NCI-H2029 (cell line): ENCODE measurements around the gene PHLDB1.
"Not testable (repeated sequence)": the region's sequence is repeated elsewhere in the genome, so short reads cannot be mapped to it uniquely, and the experiment has no call there.

Experiments
- DNase-seq: peaks from one replicate; lab custom pipeline; 2025; lab: John Stamatoyannopoulos, UW

Gene PHLDB1

DNA sequence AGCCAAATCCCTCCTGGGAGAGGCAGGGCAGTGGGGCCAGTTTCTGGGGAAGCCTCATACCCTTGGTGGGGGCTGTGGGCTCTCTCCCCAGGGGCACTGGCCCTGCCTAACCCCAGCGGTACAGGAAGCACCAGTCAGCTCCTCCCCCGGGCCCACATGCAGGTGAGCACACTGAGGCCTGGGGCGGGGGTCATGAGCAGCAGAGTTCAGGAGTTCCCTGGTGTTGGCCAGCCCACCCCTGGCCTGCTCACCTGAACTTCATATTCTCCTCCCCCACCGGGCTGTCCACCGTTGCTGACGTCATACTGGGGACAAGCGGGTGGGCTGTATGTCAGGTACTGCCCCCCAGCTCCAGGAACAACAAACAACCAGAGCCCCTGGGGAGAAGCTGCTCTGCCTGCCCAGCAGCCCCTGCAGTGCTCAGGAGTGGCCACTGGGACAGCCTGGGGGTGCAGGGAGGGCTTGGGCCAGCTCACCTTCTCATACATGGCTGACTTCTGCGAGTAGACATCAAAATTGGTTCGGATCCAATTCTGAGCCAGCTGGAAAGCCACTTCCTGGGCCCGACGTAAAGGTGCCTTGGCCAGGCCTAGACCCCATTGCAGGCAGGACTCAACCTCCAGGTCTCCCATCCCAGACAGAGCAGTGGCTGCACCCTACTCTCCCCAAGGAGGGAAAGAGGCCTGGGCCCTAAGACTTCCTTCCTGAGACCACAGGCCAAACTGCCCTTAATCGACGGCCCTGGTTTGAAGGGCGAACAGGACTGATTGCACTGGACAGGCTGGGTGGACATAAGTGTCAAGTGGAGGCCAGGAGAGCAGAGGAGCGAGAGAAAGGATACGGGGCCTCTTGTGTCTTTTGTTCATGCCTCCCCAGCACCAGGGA, 51.3 kb downstream of the PHLDB1 start:
- no peak for DNase-seq

DNA sequence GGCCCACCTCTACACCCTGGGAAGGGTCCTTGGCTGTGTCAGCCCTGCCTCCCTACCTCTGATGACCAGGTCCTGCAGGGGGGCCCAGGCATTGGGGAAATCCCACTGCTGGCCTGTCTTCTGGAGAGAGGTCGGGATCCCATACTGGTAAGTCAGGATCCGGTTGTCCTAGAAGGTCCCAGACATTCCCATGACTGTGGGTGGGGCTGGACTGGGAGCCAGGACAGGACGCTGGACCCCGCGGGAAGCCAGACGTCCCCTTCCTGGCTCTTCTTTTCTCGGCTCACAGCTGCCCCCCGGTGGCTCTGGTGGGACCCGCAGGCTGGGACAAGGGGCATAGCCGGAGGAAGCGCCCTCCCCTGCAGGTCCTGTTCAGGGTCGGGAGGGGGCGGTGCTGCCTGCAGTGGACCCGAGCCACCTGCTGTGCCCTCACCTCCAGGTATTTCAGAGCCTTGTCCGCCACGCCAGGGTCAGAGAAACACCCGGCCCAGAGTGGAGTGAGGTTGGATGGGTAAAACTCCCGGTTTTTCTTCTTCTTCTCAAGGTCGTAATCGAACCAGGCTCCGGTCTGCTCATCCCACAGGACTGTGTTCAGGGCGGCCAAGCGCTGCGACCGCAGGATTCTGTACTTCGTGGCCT, 52.0 kb downstream of the PHLDB1 start:
- peak; percentile 78 for DNase-seq

DNA sequence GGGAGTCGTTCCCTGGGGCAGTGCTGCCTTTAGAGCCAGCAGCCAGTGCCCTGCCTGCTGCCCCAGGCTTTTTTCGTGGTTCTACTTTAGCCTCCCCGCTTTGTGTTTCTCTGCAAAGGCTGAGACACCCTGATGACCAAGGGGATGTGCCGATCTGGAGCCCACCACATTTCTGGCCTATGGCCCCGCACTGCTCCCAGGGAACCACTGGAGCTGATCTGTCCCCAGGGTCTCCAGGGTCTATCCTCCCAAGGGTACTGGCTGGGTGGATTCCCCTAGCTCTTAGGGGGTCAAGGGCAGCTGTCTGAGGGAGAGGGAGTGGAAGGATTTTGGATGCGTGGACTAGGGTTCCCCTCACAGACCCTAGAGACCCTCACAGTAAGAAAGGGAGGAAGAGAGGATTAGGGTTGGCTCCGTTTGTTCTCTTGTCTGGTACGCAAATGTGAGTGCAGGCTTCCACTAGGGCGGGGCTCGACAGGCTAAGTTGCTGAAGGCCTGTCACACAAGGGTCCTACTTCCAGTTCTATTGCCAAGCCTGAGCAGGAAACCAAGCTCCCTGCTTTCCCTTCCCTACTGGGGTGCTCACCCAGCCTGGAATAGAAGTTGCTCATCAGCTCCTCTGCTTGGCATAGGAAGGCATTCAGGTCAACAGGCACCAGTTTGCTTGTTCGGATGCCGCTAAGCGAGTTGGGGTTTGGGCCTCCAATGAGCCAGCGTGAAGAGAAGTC, 52.7 kb downstream of the PHLDB1 start:
- no peak for DNase-seq

DNA sequence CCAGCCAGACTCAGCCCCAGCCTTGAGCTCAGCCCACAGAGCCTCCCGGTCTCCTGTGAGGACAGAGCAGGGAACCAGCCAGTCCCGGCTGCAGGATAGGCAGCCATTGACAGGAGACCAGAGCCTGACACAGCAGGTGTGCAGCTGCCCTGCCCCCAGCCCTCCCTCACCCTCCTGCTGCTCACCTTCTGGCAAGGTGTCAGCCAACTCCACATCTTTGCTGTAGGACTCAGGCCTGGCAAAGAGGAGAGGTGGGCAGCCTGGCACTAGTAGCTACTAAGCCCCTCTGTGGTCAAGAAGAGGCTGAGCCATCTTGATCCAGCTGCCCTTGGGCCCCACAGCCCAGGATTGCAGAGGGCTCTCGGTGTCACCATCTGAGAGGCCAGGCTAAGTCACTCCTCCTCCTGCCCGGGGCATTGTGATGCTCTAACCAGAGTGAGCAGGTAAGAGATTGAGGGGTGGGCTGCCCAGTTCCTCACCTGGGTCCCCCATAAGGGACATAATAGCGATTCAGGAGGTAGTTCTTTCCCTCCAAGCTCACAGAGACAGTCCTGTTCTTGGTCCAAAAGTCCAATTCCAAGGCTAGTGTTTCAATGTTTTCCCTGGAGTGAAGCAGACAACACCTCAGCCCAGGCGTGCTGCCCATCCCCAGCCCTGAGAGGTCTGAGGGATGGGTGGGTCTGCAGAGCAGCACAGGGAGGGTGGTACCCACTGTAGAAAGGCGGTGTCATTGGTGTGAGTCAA, 53.4 kb downstream of the PHLDB1 start:
- DNase-seq = peak; percentile 36

DNA sequence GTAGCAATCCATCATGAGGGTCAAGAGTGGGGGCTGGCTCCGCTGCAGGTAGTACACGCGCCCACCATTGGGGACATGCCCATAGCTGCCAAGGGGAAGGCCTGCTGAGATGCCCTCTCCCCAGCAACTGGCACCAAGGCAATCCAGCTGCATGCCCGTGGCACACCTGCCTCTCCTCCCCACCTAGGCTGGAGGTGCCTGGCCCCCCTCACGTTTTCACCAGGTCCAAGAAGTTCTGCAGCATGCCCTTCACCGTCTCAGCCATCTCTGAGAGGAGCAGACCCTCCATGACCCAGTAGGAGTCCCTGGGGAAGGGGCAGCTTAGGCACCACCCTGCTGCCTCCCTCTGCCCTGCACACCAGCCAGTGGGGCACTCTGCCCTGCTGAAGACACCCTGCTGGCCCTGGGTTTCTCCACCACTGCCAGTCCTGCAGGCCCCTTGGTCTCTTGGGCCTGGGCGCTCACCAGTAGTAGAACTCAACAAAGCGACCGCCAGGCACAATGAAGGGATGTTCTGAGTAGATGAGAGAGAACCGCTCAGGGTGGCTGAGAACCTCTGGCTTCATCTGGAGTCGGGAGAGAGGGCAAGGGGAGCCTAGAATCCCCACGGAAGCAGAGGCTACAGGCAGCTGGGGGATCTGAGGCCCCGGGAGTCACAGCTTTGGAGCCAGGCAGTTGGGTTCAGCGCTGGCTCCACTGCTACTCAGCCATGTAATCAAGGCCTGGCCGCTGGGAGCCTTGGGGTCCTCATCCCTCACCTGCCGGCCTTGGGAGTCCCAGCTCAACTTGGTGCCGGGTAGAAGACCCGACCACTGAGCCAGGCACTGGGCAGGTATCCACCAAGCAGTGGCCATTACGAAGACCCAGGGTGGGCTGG, 54.2 kb downstream of the PHLDB1 start:
- DNase-seq = no peak

DNA sequence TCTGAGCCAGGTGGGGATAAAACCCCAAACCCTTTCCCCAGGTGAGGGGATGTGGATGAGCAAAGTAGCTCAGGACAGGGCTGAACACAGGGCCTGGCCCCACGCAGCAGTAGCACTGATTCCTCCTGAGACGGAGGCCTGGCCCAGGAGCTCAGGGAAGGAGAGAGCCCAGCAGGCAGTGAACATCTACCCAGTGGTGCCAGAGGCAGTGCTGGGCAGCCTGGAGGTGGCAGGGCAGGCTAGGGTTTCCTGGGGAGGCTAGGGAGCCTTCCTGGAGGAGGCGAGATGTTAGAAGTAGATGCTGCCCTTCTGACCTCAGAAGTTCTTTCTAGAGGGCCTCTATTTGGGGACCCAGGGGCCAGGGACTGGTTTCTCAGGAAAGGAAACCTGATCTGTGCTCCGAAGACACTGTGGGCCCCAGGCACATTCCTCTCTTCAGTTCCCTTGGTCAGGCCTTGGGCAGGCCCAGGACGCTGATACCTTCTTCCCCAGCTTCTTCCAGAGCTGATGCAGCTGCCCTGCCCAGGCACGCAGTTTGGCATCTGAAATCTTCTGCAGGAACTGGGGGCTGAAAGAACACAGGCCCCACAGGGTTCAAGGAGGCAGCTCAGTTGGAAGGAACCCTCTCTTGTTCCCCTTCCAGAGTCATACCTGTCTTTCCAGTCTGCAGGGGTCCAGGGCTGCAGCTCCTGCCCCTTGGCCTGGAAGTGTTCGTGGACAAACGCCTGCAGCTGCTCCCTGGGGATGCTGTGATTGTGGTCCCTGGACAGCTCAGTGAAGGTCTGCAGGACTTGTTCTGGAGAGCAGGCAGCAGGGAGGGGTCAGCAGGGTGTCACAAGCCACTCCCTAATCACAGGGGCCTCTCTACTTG, 55.2 kb downstream of the PHLDB1 start:
- no peak for DNase-seq

DNA sequence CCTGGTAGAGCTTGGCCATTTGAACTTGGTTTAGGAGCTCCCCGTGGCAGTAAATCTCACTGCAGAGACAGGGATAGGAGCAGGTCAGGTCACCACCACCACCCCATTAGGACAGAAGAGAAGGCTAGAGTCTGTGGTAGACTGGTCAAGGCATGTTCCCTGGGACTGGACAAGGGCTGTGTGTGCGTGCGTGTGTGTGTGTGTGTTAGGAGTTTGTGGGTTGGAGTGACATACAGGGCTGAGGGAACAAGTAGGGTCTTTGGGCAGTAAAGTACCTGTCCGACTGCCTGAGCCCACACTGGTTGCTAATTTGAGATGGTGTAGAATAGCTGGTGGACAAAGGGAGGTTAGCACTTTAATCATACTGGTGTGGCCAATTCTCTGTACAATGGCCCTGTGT, 56.0 kb downstream of the PHLDB1 start:
- DNase-seq = no peak

DNA sequence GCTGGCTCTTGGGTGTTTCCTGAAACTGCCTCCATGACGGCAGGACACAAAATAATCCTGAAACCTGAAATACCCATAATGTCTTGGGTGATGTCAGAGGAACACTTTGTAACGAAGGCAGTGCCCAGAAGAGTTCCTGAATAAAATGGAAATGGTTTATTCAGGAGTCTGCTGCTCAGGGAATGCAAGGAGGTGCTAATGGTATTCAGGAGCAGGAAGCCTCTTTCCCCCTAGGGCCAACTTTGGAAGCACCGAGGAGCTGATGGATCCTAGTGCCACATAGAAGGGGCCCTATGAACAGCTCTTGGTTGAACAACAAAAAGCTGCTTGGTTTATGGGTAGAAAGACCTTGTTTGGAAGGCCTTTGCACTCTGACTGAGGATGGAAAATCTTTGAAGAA, 56.5 kb downstream of the PHLDB1 start:
- no peak for DNase-seq

DNA sequence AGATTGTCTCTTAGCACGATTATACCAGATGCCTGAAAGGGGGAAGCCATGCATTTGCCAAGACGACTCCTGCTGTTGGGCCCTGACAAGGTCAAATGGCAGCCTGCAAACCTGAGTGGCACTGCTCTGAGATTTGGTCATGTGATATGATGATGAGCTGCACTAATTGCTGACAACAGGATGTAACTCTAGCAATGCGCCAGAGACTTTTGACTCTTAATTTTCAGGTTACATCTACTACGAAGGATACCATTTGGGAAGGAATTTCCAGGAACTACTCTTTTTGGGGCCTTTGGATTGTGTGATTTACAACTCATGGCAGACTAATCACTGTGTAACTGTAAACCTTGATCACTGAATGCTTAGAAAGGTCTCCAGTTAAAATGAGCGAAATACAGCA, 59.0 kb downstream of the PHLDB1 start:
- DNase-seq = no peak

DNA sequence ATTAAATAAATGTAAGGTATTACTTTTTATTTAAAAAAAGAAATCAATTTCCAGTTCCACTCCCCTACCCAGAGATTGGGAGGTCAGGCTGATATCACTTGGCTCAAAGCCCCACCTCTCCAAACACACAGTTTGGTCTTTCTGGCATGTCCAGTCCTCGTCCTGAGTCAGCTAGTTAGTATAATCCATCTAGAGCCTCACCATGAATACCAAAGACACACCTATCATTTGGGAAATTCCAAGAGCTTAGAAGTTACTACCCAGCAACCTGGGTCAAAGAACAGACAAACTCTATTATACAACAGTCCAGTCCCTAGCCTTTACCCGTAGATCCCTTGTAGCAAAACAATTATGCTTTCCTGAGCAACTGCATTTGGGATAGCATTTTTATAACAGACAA, 62.6 kb downstream of the PHLDB1 start:
- DNase-seq = no peak

DNA sequence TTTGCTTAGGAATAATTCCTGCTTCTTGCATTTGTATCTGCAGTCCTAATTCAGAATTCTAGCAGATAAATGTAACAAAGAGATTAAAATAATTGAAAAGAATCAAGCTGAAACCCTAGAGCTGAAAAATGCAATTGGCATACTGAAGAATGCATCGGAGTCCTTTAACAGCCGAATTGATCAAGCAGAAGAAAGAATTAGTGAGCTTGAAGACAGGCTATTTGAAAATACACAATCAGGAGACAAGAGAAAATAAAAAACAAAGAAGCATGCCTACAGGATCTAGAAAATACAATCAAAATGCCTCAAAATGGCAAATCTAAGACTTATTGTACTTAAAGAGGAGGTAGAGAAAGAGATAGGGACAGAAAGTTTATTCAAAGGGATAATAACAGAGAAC, 63.8 kb downstream of the PHLDB1 start:
- DNase-seq = no peak

DNA sequence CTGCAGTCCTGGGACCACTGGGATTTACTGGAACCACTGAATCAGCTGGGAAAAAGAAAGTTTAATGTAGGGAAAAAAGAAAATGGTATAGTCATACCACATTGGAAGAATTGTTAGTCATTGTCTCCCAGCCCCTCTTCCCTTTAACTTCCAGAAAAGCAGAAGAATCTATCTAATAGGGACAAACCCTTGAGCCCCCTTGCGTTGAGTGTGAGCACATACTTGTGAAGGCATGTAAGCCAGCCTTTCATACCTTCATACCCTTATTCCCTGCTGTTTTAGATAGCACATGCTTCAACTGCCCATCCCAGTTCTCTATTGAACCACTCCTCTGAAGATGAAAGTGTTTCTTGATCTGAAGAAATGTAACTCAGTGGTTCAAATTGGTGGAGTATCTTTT, 65.4 kb downstream of the PHLDB1 start:
- no peak for DNase-seq

DNA sequence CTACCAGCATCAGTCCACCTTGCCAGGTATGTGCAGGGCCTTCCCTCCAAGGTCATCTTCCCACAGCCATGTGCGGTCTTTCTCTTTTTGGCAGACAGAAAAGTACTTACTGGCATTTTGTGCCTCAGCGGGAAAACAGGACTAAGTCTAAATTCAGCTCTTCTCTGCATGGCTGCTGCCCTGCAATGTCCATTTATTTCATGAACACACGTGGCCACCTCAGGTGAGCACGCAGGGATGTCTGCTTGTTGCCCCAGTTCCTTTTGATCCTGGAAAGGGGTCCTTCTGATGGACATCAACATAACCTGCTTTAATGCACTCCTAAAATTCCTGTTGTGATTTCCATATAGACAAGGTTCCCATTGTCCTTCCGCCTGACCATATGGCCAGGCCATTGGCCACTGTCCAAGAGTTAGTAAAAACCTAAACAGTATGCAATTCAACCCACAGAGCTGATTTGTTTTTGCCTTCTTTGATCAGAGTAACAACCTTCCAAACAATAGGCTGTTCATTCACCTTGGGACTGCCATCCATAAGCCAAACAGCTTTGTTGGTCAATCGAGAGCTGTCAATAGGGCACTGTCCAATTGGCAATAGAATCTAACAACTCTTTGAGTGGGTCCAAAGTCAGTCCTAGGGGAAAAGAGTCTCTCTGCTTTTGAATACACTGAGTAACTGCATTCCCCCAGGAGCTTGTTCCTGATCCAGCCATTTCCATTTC, 66.1 kb downstream of the PHLDB1 start:
- no peak for DNase-seq

DNA sequence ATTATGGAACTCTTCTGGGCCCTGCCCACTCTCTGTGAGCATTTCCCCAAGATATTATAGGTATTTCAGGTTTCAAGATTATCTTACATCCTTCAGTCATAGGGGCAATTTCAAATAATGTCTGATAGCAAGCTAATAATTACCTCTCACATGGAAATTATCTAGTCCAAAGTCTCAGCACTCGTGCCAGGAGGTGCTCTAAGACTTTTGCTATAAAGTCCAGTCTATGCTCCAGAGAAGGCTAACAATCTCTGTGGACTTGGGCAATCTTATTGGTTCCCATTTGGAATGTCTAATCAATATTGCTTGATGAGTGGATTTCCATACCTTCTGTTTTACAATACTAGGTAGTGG, 66.6 kb downstream of the PHLDB1 start:
- no peak for DNase-seq

DNA sequence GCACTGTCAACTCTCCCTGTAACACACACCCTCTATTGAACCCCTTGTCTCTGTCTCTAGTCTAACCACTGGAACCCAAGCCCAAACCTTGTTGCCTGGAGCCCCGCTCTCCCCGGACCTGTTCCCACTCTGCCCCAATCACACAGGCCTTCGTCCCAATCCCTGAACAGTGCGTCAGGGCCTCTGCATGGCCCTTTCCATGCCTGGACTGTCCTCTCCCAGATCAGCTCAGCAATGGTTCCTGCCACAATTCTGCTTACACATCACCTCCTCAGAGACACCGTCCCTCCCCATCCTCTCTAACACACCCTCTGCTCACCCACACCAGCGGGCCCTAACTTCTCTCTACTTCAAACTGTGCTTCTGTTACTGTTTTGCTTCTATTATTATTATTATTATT, 70.6 kb downstream of the PHLDB1 start:
- no peak for DNase-seq

DNA sequence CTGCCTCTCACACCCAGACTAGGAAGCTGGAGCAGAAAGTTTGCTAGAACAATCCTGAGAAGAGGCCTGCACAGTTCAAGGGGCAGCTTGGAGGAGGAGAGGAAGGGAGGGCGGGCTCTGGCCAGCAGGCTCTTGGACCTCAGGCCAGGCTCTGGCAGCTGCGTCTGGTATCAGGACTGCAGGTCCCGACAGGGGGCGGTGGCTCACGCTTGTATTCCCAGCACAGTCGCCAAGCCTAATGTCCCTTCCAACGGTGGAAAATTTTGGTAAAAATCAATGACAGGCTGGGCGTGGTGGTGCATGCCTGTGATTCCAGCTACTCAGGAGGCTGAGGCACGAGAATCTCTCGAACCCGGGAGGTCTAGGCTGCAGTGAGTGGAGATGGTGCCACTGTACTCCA, 71.5 kb downstream of the PHLDB1 start:
- DNase-seq = not testable (repeated sequence)

DNA sequence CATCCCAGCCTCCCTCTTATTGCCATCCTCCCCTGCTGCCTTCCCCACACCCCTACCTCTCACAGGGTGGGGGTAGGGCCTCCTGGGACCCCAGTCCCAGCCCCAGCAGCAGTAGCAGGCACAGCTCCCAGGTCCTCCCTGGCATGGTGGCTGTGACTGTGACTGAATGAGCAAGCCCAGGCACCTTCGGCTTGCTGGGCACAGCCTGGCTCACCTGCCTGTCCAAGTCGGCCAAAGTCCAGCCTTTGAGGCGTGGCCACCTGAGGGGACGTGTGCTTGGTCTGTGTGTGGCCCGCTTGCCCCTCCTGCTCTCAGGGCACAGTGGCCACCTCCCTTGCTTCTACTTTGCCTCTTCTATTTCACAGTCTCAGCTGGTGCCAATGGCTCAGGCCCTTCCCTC, 72.1 kb downstream of the PHLDB1 start, which contains the start of gene TREH:
TSS of gene TREH (minus strand) at position 168 of the 400 bp plus-strand sequence. CDS start at position 145, 23 bp downstream.
- DNase-seq = no peak

DNA sequence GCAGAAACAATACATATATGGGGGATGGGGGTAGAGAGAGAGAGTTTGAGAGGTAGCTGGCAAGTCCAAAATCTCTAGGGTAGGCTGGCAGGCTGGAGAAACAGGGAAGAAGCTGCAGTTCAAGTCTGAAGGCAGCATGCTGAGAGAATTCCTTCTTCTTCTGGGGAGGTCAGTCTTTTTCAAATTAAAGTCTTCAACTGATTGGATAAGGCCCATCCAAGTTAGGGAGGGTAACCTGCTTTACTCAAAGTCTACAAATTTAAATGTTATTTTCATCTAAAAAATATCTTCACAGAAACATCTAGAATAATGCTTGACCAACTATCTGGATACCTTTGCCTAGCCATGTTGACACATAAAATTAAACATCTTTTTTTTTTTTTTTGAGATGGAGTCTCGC, 75.0 kb downstream of the PHLDB1 start:
- no peak for DNase-seq

DNA sequence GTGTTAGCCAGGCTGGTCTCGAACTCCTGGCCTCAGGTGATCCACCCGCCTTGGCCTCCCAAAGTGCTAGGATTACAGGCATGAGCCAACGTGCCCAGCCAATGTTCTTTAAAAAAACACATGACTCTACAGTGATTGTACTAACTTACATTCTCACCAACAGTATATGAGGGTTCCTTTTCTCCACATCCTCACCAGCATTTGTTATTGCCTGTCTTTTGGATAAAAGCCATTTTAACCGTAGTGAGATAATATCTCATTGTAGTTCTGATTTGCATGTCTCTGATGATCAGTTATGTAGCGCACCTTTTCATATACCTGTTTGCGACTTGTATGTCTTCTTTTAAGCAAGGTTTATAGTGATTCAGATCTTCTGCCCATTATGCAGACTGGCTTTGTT, 75.5 kb downstream of the PHLDB1 start:
- DNase-seq = not testable (repeated sequence)

DNA sequence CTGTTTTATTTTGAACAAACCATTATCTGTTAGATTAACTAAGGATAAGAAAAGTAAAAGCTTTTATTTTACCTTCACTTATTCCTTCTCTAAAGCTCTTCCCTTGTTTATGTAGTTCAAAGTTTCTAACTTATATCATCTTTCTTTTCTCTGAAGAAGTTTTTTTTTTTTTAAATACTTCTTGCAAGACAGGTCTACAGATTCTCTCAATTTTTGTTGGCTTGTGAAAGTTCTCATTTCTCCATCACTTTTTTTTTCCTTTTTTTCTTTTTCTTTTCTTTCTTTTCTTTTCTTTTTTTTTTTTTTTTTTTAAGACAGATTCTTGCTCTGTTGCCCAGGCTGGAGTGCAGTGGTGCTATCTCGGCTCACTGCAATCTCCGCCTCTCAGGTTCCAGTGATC, 76.8 kb downstream of the PHLDB1 start:
- no peak for DNase-seq
